A549 (cell line): ENCODE data around the gene GLYATL3.

Experiments
- CBX2 ChIP-seq: fragments of 200-600 bp; sonication (generic); IDR thresholded peaks from 2 replicates; pipeline ENCODE4 v1.6.1; 2016; ENCODE audit warnings: low read depth, mild to moderate bottlenecking, borderline replicate concordance
- KDM5A ChIP-seq: fragments of 200-600 bp; sonication (generic); IDR thresholded peaks from 2 replicates; pipeline ENCODE4 v1.6.1; 2016; ENCODE audit warnings: antibody characterized with exemption, mild to moderate bottlenecking
- MAFK ChIP-seq: fragments of 450-650 bp; IDR thresholded peaks from 2 replicates; pipeline ENCODE4 v1.6.1; 2014; ENCODE audit not compliant: partially characterized antibody
- PHF8 ChIP-seq: fragments of 200-600 bp; sonication (generic); IDR thresholded peaks from 2 replicates; pipeline ENCODE4 v1.6.1; 2016; ENCODE audit warnings: low read depth, mild to moderate bottlenecking, antibody characterized with exemption, moderate library complexity, borderline replicate concordance
- POLR2A ChIP-seq: IDR thresholded peaks from 2 replicates; pipeline ENCODE4 v1.6.1; 2012; ENCODE audit warnings: mild to moderate bottlenecking, low read length
- RAD21 ChIP-seq, 2 experiments: fragments of >200 bp in 1 of 2; sonication (Bioruptor Twin) in 1 of 2; formaldehyde crosslinking in 1 of 2; IDR thresholded peaks in 1 of 2; conservative IDR thresholded peaks in 1 of 2; 2 replicates in 1 of 2; 3 replicates in 1 of 2; pipeline ENCODE4 v1.6.1; 2012 to 2018; ENCODE audit warnings: inconsistent platforms in 1 of 2
- RNF2 ChIP-seq: fragments of 200-600 bp; sonication (generic); IDR thresholded peaks from 2 replicates; pipeline ENCODE4 v1.6.1; 2016; ENCODE audit warnings: low read depth, mild to moderate bottlenecking, antibody characterized with exemption, moderate library complexity, borderline replicate concordance
- SREBF2 ChIP-seq: fragments of 450-650 bp; IDR thresholded peaks from 2 replicates; pipeline ENCODE4 v1.6.1; 2014; ENCODE audit warnings: mild to moderate bottlenecking, moderate library complexity
- USF2 ChIP-seq: fragments of 450-650 bp; IDR thresholded peaks from 2 replicates; pipeline ENCODE4 v1.6.1; 2014; ENCODE audit warnings: antibody characterized with exemption
- TF ChIP-seq, protein P1 (sequence below): fragments of >200 bp; sonication (Bioruptor Twin); formaldehyde crosslinking; IDR thresholded peaks from 3 replicates; pipeline ENCODE4 v1.5.1; 2016

- TF ChIP-seq CBX2 (no peak), POLR2A (no peak), USF2 (no peak), PHF8 (no peak), SREBF2 (no peak), RAD21 (conservative IDR thresholded peaks at IDR 0.05 in 1 of 2, IDR thresholded peaks at IDR 0.05 in 1 of 2) (no peak), MAFK (no peak), KDM5A (no peak), RNF2 (no peak)
- TF ChIP-seq, protein P1, sequence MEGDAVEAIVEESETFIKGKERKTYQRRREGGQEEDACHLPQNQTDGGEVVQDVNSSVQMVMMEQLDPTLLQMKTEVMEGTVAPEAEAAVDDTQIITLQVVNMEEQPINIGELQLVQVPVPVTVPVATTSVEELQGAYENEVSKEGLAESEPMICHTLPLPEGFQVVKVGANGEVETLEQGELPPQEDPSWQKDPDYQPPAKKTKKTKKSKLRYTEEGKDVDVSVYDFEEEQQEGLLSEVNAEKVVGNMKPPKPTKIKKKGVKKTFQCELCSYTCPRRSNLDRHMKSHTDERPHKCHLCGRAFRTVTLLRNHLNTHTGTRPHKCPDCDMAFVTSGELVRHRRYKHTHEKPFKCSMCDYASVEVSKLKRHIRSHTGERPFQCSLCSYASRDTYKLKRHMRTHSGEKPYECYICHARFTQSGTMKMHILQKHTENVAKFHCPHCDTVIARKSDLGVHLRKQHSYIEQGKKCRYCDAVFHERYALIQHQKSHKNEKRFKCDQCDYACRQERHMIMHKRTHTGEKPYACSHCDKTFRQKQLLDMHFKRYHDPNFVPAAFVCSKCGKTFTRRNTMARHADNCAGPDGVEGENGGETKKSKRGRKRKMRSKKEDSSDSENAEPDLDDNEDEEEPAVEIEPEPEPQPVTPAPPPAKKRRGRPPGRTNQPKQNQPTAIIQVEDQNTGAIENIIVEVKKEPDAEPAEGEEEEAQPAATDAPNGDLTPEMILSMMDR = no peak
These were observed at the start of gene GLYATL3 for GRCh38 chr6:49499623-49500022.
